NCI-H2196 (cell line): ENCODE results near the gene CYSRT1.
A peak's percentile ranks its signal among the peaks of the same experiment; 100 is the strongest.

Experiments used
- DNase-seq: peaks from one replicate; lab custom pipeline; 2025; ENCODE audit not compliant: unreplicated experiment; lab: John Stamatoyannopoulos, UW

CYSRT1 gene

GRCh38 chr9:137224830-137225694 is at the start of gene CYSRT1:
CYSRT1 (plus strand) TSS chr9:137225174; CDS start chr9:137225622, 448 bp downstream.
- no peak for DNase-seq

- no peak for DNase-seq
Observed at GRCh38 chr9:137175345-137175961, 49.5 kb upstream of the CYSRT1 start.

GRCh38 chr9:137176302-137177182 is 48.4 kb upstream of the CYSRT1 start:
- peak; percentile 62 for DNase-seq

- DNase-seq, result no peak
Observed at GRCh38 chr9:137178201-137178938, 46.6 kb upstream of the CYSRT1 start.

- DNase-seq, result no peak
Observed at GRCh38 chr9:137178939-137179630, 45.9 kb upstream of the CYSRT1 start.

- no peak for DNase-seq
Observed at GRCh38 chr9:137179761-137180160, 45.2 kb upstream of the CYSRT1 start.

GRCh38 chr9:137180491-137180890 is 44.5 kb upstream of the CYSRT1 start:
- no peak for DNase-seq

GRCh38 chr9:137181680-137182079 is 43.3 kb upstream of the CYSRT1 start:
- no peak for DNase-seq

- no peak for DNase-seq
Observed at GRCh38 chr9:137182836-137183235, 42.1 kb upstream of the CYSRT1 start.

GRCh38 chr9:137183980-137184595 is 40.9 kb upstream of the CYSRT1 start:
- DNase-seq, result no peak

GRCh38 chr9:137184881-137185660 is 39.9 kb upstream of the CYSRT1 start:
- DNase-seq, result no peak

GRCh38 chr9:137185921-137186320 is 39.1 kb upstream of the CYSRT1 start:
- DNase-seq, result no peak

- DNase-seq, result peak; percentile 14
Observed at GRCh38 chr9:137186385-137186784, 38.6 kb upstream of the CYSRT1 start.

GRCh38 chr9:137187386-137187785 is 37.6 kb upstream of the CYSRT1 start:
- no peak for DNase-seq

- DNase-seq, result no peak
Observed at GRCh38 chr9:137188086-137188489, 36.9 kb upstream of the CYSRT1 start.

- DNase-seq, result peak; percentile 96
Observed at GRCh38 chr9:137188490-137189296, 36.3 kb upstream of the CYSRT1 start, which contains the start of the genes ANAPC2 and SSNA1. ANAPC2 (minus strand) TSS chr9:137188560; CDS start chr9:137188532, 28 bp downstream. SSNA1 (plus strand) TSS chr9:137188676; CDS start chr9:137188727, 51 bp downstream.

- DNase-seq, result no peak
Observed at GRCh38 chr9:137189297-137190295, 35.4 kb upstream of the CYSRT1 start.
